Left kidney (tissue), 2 donors: ENCODE measurements around the gene CHRM4. TPM values are rescaled to one million over a fixed set of nuclear protein-coding genes. Genes with fewer than 3 reads are reported as not detected.

Experiments
- DNase-seq: peaks from one replicate; pipeline ENCODE4 v3.0.0-alpha.2; 2013
- polyA plus RNA-seq: library from polyadenylated mRNA; unstranded; fragments of 120-200 nt; gene quantifications from one replicate; pipeline ENCODE4 v1.2.1, GENCODE V29; 2013; ENCODE audit not compliant: insufficient read length

Gene CHRM4
- polyA plus RNA-seq, 1 donor = 0.18 TPM

- DNase-seq = no peak
Observed at GRCh38 chr11:46347637-46348311, 43.8 kb downstream of the CHRM4 start.

- DNase-seq = peak; percentile 81
Observed at GRCh38 chr11:46346886-46347636, 44.5 kb downstream of the CHRM4 start, which contains the start of gene DGKZ. DGKZ (plus strand) TSS chr11:46347463; CDS start chr11:46347660, 197 bp downstream.

GRCh38 chr11:46345881-46346484 is 45.6 kb downstream of the CHRM4 start:
- DNase-seq = no peak

- DNase-seq = no peak
Observed at GRCh38 chr11:46345131-46345597, 46.4 kb downstream of the CHRM4 start.

GRCh38 chr11:46343520-46343919 is 48.1 kb downstream of the CHRM4 start:
- no peak for DNase-seq

GRCh38 chr11:46342239-46342638 is 49.3 kb downstream of the CHRM4 start:
- no peak for DNase-seq

- no peak for DNase-seq
Observed at GRCh38 chr11:46341454-46341853, 50.1 kb downstream of the CHRM4 start.

GRCh38 chr11:46339816-46340215 is 51.8 kb downstream of the CHRM4 start:
- no peak for DNase-seq

- no peak for DNase-seq
Observed at GRCh38 chr11:46338988-46339666, 52.4 kb downstream of the CHRM4 start.

GRCh38 chr11:46338636-46338987 is 53.0 kb downstream of the CHRM4 start:
- no peak for DNase-seq

- no peak for DNase-seq
Observed at GRCh38 chr11:46337626-46338345, 53.8 kb downstream of the CHRM4 start.

GRCh38 chr11:46336563-46337180 is 54.9 kb downstream of the CHRM4 start:
- DNase-seq = no peak

GRCh38 chr11:46335890-46336562 is 55.5 kb downstream of the CHRM4 start:
- DNase-seq = no peak

- no peak for DNase-seq
Observed at GRCh38 chr11:46335271-46335670, 56.3 kb downstream of the CHRM4 start.

- no peak for DNase-seq
Observed at GRCh38 chr11:46334211-46334610, 57.4 kb downstream of the CHRM4 start.

Other genes starting within 250 kb of the CHRM4 start
- 12.2 TPM for gene CREB3L1, start 114.1 kb downstream of the CHRM4 start, polyA plus RNA-seq
- gene DGKZ, start 44.3 kb downstream of the CHRM4 start, polyA plus RNA-seq = 28.9 TPM
- 615 TPM for gene MDK, start 10.1 kb downstream of the CHRM4 start, polyA plus RNA-seq
- 25.3 TPM for gene AMBRA1, start 202.2 kb upstream of the CHRM4 start, polyA plus RNA-seq
- gene HARBI1, start 225.5 kb upstream of the CHRM4 start, polyA plus RNA-seq = 5.5 TPM
- gene ATG13, start 225.8 kb upstream of the CHRM4 start, polyA plus RNA-seq = 69.5 TPM